GM21825 (cell line): Measurements from ENCODE around the gene TGFBR2.

Experiments used
- ATAC-seq: cut with Tn5 transposase; IDR thresholded peaks from one replicate; pipeline ENCODE4 v1.9.1; 2021; ENCODE audit warnings: mild to moderate bottlenecking, moderate library complexity; ENCODE audit not compliant: unreplicated experiment

The TGFBR2 gene

GRCh38 chr3:30688776-30689641, 82.6 kb downstream of the TGFBR2 start:
- ATAC-seq, result no peak

GRCh38 chr3:30690199-30690598, 83.8 kb downstream of the TGFBR2 start:
- ATAC-seq, result no peak

DNA sequence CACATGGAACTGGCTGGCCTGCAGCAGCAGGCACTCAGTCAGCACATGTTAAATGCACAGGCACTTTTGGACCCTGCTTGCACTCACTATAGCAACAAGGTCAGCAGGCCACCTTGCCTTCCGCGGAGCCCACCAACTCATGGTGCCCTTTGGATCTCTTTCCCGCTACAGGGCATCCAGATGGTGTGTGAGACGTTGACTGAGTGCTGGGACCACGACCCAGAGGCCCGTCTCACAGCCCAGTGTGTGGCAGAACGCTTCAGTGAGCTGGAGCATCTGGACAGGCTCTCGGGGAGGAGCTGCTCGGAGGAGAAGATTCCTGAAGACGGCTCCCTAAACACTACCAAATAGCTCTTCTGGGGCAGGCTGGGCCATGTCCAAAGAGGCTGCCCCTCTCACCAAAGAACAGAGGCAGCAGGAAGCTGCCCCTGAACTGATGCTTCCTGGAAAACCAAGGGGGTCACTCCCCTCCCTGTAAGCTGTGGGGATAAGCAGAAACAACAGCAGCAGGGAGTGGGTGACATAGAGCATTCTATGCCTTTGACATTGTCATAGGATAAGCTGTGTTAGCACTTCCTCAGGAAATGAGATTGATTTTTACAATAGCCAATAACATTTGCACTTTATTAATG, 85.0 kb downstream of the TGFBR2 start:
- ATAC-seq, result no peak

- ATAC-seq, result no peak
Observed at GRCh38 chr3:30691944-30692343, 85.5 kb downstream of the TGFBR2 start.

- no peak for ATAC-seq
Observed at GRCh38 chr3:30692498-30693130, 86.2 kb downstream of the TGFBR2 start.

- peak; percentile 96 for ATAC-seq
Observed at GRCh38 chr3:30693470-30694120, 87.2 kb downstream of the TGFBR2 start.

DNA sequence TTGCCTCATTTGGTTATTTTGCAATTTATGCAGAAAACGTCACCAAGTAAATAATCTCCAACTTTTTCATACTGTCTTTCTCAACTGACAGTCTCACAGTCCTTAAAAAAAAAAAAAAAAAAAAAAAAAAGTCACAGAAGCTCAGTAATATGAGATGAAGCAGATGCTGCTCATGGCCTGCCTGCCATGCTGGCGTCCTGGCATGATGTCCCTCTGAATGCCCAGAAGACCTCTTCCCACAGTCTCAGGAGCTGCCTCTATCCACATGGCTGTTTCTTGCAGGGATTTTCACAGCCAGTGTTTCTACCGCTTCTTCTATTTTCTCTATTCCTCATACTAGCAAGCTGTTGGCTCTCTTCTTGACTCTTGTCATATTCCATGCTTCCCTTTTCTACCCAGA, 87.7 kb downstream of the TGFBR2 start:
- no peak for ATAC-seq

DNA sequence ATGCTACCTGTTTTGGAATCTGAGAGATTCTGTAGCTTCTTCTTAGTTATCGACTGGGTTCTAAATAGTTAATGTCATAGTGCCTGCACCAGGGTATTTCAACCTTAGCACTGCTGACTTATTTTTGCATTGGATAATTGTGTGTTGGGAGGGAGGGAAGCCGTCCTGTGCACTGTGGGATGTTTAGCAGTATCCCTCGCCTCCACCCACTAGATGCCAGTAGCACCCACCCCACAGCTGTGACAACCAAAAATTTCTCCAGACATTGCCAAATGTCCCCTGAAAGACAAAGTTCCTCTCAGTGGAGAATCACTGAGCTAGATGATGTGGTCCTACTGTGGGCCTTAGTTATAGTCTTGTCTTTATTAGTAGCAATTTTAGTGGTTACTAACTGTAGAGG, 88.3 kb downstream of the TGFBR2 start:
- ATAC-seq, result no peak

DNA sequence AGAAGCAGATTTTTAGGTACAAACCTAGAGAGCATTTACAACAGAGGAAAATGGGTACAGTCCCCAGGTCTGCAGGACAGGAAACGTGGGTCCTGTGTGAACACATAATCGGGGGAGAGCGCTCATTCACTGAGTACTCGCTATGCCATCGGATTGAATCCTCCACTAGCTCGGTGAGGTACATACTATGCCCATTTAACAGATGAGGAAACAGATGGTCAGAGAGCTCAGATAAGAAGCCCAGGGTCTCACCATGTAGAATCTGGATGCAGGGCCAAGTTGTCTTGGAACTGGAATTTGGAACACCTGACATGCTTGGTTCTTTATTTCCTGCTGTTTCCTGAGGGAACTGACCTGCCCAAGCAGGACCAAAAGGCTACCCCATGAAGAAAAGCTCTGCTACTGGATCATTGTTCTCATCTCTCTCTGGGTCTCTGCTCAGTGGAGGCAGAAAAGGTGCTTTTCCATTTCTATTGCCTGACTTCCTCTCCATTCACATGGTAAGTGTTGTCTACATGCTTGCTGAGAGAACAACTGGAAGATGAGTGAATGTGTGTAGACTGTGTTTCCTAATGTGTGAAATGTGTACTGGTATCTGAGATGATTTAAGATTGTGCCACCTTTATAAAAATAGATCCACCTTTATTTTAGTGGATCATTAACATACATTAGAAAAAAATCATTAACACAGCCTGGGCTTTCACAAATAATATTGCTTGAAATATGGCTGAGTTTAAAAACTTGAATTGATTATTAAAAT, 89.1 kb downstream of the TGFBR2 start:
- ATAC-seq, result no peak

GRCh38 chr3:30696403-30696819, 90.0 kb downstream of the TGFBR2 start:
- no peak for ATAC-seq

DNA sequence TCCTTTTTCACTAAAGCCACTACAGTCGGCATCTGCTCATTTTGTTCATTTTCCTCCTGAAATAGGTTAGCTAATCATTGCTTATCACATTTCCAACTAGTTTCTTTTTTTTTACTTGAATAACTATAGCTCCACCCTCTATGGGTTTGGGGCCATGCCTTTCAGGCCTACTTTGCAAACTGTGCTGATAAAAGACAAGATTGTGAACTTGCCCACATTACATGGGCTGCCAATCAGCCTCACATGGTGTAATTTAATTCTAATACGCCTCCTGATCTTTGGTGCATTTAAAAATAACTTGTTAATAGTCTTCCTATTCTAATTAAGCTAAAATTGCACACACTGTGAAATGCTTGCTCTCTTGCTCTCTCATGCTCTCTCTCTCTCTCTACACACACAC, 90.5 kb downstream of the TGFBR2 start:
- ATAC-seq, result no peak

GRCh38 chr3:30698549-30698948, 92.1 kb downstream of the TGFBR2 start:
- no peak for ATAC-seq

DNA sequence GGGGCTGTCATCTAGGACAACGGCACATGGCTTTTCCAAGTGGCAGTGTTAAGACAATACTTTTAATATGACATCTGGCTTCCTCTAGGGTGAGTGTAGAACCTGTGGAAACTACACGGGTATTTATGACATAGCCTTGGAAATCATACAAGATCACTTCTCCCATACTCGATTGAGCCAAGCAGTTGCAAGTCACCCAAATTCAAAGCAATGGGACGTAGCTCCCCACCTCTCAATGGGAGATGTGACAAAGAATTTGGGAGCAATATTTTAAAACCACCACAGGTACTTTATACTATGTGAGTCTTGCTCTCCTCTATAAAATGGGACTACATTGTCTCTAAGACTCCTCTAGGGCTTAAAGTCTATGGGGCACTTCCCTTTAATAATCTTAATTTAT, 93.5 kb downstream of the TGFBR2 start:
- ATAC-seq, result no peak

DNA sequence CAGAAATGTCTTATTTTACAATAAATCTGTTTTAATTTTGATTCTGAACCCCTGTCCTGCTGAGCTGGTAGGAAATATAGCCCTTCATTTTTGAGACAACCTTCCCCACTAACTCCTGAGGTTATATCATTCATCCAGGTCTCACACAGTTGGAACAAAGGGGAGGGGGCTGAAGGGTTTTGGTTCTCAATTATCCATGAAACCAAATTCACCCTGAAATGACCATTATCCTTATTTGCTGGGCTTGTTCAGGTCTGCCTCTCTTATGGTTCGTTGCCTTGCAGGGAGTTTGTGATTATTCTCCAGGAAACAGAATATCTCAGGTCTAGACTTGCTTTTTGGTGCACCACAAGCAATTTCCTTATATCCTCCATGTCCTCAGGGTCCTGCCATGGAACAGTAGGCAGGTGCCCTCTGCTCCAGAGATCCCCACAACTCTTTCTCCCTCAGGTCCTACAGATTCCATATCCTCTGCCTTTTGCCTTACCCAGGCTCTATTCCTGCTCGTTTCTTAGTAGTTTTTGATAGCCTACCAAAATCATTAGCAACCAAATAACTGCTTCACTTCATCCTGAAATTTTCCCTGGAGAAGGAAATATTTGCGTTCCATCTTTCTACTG, 94.4 kb downstream of the TGFBR2 start:
- no peak for ATAC-seq

GRCh38 chr3:30702038-30702827, 95.8 kb downstream of the TGFBR2 start:
- no peak for ATAC-seq

GRCh38 chr3:30702828-30703397, 96.5 kb downstream of the TGFBR2 start:
- no peak for ATAC-seq

GRCh38 chr3:30704931-30705890, 98.8 kb downstream of the TGFBR2 start:
- no peak for ATAC-seq

GRCh38 chr3:30707825-30708224, 101.4 kb downstream of the TGFBR2 start:
- no peak for ATAC-seq
